Fibroblast of villous mesenchyme (primary cell): ENCODE data around the gene ELAVL1. TPM values are rescaled to one million over a fixed set of nuclear protein-coding genes. Genes with fewer than 3 reads are reported as not detected.
A peak's percentile ranks its signal among the peaks of the same experiment; 100 is the strongest.
"Not testable (repeated sequence)": the region's sequence is repeated elsewhere in the genome, so short reads cannot be mapped to it uniquely, and the experiment has no call there.

Experiments used
- DNase-seq: peaks from one replicate; pipeline ENCODE4 v3.0.0-alpha.2; 2010; ENCODE audit warnings: low read depth
- H3K4me3 ChIP-seq: 2 replicates; pipeline ENCODE4 v1.5.1; 2011; ENCODE audit warnings: low read depth, mild to moderate bottlenecking, low read length
- total RNA-seq: library from RNA; depleted of rRNA; stranded (reverse); fragments of >200 nt; gene quantifications from 2 replicates; pipeline ENCODE4 v1.2.3, GENCODE V29; 2012
- TF ChIP-seq, protein P1 (sequence below): IDR thresholded peaks from 2 replicates; pipeline ENCODE4 v1.5.1; 2012; ENCODE audit warnings: low read depth, mild to moderate bottlenecking, low read length; ENCODE audit not compliant: insufficient read depth

Gene ELAVL1
- total RNA-seq, 1 donor = 26.8 TPM

DNA sequence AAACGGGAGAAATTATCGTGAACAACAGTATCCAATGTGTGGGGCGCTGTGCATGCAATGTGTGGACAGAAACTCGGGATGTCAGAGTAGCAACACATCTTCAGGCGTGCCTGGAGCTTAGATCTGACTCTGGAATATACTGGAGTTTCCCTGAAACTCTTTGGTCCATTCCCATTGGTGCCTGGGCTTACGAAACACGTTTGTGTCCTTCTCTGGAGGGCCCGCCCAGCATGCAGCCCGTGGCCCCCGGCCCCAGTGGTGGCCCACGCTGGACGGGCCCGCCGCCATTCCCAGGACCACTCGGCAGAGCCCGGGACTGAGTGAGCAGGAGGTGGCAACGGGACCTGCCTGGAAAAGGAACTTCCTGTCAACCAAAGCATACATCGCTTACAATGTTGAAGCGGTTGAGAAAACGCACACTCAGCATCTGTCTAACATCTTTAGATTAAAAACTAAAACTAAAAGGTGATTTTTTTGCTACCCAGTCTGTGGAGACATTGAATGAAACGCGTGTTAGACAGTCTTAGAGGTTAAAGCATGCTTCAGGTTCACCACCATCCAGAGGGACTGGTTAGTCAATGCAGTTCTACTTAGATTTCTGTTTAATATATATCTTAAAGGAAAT lies 42.7 kb downstream of the ELAVL1 start:
- TF ChIP-seq, protein P1, sequence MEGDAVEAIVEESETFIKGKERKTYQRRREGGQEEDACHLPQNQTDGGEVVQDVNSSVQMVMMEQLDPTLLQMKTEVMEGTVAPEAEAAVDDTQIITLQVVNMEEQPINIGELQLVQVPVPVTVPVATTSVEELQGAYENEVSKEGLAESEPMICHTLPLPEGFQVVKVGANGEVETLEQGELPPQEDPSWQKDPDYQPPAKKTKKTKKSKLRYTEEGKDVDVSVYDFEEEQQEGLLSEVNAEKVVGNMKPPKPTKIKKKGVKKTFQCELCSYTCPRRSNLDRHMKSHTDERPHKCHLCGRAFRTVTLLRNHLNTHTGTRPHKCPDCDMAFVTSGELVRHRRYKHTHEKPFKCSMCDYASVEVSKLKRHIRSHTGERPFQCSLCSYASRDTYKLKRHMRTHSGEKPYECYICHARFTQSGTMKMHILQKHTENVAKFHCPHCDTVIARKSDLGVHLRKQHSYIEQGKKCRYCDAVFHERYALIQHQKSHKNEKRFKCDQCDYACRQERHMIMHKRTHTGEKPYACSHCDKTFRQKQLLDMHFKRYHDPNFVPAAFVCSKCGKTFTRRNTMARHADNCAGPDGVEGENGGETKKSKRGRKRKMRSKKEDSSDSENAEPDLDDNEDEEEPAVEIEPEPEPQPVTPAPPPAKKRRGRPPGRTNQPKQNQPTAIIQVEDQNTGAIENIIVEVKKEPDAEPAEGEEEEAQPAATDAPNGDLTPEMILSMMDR = no peak
- no peak overlapping the region for H3K4me3 ChIP-seq
- no peak for DNase-seq

GRCh38 chr19:7961920-7962626 lies 43.4 kb downstream of the ELAVL1 start:
- H3K4me3 ChIP-seq = no peak overlapping the region
- TF ChIP-seq, protein P1 = no peak

GRCh38 chr19:7961082-7961481 lies 44.4 kb downstream of the ELAVL1 start:
- not testable (repeated sequence) for H3K4me3 ChIP-seq, DNase-seq

More at GRCh38 chr19:7961920-7962626, 43.4 kb downstream of the ELAVL1 start:
- no peak for DNase-seq

GRCh38 chr19:7959211-7959610 lies 46.2 kb downstream of the ELAVL1 start:
- TF ChIP-seq, protein P1 = no peak
- H3K4me3 ChIP-seq = no peak overlapping the region
- DNase-seq = no peak

GRCh38 chr19:7955696-7956095 lies 49.7 kb downstream of the ELAVL1 start:
- H3K4me3 ChIP-seq = no peak overlapping the region
- no peak for DNase-seq
- TF ChIP-seq, protein P1 = no peak

DNA sequence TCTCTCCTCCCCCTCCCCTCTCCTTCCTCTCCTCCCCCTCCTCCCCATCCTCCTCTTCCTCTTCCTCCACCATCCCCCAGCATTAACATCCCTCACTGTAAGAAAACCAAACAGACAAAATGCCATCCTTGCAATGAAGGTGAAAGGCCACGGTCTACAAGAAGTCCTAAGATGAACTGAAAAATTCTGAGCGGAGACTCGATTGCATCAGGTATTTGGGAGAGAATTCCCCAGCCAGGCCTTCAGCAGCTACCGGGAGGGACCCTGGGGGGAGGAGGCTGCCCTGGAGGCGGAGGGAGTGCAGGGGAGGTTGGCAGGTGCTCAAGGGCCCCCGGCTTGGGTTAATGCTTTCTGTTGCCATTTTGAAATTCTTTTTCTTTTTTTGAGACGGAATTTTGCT lies 51.9 kb downstream of the ELAVL1 start:
- no peak overlapping the region for H3K4me3 ChIP-seq
- TF ChIP-seq, protein P1 = no peak
- peak; percentile 2 for DNase-seq

DNA sequence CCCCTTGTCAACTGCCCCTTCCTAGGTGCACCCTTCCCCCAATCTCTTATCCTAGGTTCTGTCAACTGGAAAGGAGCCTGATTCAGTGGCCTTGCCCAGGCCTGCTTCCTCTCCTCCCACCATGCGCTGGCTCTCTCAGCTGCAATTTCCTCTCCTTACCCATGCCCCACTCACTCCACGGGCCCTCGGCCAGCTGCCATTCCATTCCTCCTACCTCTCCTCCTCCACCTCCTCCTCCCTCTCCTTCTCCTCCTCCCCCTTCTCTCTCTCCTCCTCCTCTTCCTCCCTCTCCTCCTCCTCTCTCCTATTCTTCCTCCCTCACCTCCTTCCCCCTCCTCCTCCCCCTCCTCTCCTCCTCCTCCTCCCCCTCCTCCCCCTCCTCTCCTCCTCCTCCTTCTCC lies 52.4 kb downstream of the ELAVL1 start:
- no peak overlapping the region for H3K4me3 ChIP-seq
- peak; percentile 14 for DNase-seq
- TF ChIP-seq, protein P1 = no peak
